T-helper 9 cell (primary cell): ENCODE measurements around the gene ARMH3.

Source experiments
- DNase-seq: peaks from one replicate; pipeline ENCODE4 v3.0.0-alpha.2; 2020

The ARMH3 gene

DNA sequence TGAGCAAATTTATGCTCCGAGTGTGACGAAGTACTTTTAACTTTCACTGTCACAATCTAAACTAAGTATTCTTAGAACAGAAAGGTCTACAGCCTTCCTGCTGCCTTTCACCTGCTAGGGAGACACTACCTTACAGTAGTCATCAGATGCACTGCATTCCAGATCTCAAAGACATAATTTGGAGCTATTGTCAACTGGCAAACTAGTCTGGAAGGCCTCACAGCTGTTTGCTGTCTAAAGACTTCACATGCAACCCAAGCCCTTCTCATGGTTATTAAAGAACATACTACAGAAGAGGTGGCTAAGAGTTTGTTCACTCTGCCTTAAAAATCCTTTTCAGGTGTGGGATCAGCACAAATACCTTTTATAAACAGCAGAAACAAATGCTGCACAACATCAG lies 120.5 kb downstream of the ARMH3 start:
- DNase-seq: no peak

DNA sequence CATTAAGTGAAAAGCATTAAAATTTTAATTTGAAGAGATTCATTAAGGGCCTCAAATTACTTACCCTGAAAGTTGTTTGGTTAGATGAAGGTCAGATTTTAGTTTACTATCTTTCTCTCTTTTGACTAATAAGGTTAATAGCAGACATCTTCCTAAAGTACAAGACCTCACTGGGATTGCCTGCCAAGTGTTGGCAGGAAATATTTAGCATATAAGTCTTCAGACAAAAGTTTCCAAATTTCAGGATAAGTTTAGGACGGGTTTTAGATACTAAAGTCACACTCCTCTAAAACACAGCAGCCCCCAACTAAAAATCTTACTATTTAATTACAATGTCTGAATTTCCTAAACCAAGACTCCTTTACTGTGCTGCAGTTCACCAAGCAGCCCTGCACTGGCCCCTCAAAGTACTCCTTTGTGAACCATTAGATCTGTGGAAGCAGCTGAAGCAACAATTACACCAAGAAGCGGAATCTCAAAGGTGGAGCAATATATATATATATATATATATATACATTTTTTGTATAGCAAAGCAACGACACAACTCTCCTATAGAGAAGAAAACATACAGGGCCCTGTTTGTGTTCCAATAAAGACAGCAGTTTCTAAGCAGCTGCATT lies 121.2 kb downstream of the ARMH3 start:
- no peak for DNase-seq

DNA sequence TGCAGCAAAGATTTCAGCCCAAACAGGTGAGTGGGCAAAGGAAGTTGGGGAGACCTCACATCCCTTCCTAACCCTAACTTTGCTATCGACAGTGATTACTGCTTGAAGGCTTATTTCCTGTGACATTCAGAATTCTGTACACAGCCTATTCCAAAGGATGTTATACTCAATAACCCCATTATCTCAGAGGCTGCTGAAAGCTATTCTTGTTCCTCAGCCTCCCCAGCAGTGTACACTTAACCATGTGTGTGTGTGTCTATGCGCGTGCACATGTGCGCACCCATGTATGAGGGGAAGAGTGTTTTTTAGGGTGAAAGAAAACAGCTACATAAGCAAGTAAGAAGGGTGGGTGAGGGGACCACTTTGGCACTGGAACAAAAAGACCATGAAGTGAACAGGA lies 122.0 kb downstream of the ARMH3 start:
- DNase-seq: no peak

DNA sequence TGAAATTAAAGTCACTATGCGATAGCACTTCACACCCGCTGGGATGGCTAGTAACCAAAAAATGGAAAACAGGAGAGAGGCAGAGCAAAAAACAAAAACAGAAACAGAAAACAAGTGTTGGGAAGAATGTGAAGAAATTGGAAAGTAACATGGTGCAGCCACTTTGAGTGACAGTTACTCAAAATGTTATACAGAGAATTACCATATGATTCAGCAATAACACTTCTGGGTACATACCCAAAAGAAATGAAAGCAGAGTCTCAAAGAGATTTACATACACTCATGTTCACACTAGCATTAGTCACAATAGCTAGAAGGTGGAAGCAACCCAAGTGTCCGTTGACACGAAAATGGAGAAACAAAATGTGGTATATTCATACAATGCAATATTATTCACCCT lies 123.8 kb downstream of the ARMH3 start:
- DNase-seq: no peak

DNA sequence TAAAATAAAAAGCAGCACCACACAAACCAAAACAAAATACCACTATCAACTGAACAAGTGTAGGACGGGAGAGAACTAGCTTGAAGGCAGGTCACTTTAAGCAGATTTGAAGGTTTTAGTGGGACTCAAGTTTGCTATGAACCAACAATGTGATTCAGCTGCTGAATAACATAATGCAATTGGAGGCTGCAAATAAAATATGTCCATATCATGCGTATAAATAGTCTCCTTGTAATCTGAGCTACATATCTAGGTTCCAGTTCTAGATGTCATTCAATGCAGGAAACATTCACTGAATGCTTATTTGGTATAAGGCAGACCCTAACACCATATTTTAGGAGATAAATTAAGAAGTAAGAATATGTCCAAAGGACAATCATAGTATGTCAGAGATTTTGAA lies 130.9 kb downstream of the ARMH3 start:
- DNase-seq: no peak

DNA sequence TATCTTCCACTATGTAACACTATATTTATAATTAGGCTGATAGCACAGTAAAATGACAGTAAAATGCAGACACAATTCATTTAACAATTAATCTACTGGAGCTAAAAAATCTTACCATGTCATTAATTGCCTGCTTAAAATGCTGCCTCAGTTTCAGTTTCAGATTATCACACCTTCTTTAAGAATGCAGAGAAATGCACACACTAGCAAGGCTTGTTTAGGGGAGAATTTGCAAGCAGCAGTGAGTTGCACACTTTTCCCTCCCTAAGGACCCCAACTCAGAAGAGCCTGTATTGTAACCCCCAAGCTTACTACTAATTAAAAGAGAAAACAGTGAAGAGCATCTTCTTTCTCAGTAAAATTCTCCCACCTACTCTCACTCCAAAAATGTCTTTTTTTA lies 132.7 kb downstream of the ARMH3 start:
- no peak for DNase-seq

DNA sequence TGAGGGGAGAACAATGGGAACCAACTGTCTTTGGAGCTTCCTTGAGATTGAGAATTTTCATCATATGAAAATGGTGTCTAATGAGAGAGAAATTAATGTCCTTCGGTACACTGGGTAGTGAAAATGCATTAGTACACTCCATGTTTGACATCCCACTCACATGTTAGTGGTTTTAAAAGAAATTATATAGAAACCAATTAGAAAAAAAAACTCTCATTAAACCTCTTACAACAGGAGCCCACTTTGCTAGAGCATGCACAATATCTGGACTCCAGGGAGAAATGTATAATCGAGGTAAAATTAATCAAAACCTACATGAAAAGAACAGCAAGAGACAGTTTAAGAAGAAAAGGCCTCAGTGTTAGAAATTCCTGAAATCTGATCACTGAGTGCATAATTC lies 133.1 kb downstream of the ARMH3 start:
- no peak for DNase-seq

DNA sequence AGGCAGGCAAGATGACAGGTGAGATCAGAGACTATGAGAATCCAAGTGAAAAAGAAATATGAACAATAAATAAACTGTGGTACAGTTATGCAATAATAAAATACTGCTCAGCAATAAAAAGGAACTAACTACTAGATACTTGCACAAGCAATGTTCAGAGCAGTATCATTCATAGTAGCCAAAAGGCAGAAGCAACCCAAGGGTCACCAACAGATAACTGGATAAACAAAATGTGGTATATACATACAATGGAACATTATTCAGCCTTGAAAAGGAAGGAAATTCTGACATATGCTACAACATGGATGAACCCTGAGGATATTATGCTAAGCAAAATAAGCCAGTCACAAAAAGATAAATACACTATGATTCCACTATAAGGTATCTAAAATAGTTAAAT lies 135.4 kb downstream of the ARMH3 start:
- no peak for DNase-seq

DNA sequence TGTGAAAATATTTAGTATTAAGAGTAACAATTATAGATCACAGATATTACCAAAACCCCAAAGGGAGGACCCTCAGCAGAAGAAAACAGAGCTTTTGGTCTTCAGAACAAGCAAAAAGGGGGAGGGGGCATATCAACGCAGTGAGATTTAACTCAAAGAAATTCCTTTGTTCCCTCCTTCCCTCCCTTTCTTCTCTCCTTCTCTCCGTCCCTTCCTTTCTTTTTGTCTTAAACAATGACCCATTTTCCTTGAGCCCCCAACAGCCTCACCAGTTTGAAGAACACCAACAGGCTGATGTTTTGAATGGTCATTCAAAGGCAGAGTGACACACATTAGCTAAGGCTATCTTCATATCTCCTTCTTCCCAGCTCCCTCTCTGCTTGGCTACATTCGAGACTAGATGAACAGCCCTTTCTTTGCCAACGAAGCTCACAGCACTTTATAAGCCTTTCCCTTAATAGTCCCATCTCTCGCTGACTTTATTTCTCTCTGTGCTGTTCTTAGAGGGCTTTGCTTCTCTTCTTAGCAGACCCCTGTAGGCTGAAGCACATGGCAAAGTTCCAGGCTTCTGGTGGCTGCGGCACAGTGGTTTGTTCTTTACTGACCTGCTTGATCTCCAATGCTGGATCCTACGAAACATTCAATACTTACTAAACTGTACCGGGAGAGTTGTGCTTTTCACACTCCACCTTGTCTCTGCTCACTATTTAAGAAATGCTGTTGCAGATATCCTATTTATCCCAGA lies 136.8 kb downstream of the ARMH3 start:
- no peak for DNase-seq

DNA sequence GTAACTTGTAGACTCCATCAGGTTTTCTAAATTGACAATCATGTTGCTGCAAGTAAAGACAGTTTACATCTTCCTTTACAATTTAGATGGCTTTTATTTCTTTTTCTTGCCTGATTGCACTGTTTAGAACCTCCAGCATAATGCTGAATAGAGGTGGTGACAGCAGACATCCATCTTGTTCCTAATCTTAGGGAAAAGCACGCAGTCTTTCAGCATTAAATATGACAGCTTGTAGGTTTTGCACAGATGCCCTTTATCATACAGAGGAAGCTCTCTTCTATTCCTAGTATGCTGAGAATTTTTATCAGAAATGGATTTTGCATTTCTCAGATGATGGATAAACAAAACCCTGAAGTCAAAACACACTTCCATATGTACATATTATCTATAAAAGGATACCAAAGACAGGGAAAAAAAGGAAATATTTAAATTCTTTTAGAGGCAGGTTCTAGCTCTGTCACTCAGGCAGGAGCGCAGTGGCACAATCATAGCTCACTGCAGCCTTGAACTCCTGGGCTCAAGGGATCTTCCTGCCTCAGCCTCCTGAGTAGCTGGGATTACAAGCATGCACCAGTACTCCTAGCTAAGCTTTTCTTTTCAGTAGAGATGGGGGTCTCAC lies 143.3 kb downstream of the ARMH3 start:
- no peak for DNase-seq

DNA sequence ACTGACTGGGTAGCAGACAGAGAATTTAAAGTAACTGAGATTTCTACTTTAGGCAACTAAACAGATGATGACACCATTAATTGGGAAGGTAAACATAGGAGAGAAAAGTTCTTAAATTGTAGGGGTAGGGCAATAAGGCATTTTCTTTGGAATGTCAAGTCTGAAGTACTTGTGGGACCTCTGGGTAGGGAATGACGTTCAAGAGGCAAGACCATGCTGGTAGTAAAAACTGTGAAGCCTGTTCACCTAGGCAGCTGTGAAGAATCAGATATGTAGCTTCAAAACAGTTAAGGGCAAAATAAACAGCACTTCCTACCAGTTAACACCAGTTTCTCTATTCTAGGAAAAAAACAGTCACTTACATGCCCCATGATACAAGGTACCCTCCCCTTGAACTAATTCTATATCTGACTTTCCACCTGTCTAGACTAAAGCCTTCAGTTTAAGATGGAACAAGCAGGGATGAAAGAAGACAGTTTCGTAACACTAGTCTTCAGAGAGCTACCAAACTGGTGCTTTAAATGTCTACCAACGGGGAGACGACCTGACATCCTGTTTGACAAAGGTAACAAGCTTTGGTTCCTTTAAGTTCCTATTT lies 149.3 kb downstream of the ARMH3 start:
- no peak for DNase-seq

DNA sequence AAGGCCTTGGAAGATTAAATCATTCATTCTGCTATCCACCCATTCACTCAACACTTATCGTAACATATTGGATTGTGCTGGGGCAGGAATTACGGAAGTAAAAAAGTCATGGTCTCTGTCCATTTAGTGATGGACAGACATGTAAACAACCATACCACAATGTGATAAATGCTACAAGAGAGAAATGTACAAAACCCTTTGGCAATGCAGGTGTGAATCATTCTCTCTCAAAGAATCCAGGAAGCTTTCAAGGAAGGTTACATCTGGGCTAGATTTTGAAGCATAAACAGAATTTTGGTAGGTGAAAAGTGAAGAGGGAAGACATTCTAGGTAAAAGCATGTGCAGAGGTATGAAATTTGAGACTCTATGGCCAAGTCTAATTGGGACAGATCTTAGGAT lies 150.7 kb downstream of the ARMH3 start:
- no peak for DNase-seq

DNA sequence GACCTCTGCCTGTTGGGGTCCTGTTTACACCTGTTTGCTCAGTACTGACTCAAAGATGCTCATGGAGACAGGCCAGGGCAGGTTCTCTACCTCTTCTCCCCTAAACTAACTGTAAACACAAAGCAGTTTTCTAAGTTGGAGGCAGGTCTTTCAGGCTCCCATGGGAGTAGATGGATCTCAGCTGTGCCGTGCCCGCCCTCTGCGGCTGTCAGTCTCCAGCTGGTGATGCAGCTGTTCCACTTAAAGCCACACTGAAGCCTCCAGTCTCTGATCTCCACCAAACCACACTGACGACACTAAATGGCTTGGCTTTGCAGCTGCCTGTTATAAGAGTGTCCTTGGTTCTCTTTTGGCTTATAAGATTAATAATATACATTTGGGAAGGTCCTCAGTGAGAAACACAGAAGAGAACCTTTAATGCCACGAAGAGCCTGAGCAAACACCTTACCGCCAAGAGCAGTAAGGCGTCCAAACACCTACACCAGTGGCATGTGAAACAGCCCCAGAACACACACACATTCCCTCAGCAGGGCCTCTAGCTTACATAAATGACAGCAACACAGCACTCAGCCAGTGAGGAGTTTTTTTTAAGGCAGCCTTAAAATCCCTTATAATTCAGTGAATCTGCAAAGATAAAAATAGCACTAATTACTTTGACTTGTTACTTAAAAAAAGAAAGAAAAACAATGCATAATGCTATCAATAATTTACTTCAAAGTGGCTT lies 152.0 kb downstream of the ARMH3 start:
- no peak for DNase-seq

DNA sequence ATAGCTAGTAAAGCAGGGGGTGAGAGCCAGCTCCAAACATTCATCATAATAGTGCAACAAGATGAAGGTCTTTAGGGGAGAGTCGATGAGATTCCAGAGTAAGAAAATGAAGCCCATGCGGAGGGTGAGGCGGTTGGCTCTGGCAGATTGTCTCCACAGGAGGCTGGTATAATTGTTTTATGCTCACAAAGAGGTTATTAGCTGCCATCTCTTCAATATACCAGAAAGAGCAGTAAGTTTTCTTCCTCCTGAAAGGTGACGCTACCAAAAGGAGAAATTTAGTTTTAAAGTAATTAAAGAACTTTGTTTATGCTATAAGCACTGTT lies 153.2 kb downstream of the ARMH3 start:
- no peak for DNase-seq

DNA sequence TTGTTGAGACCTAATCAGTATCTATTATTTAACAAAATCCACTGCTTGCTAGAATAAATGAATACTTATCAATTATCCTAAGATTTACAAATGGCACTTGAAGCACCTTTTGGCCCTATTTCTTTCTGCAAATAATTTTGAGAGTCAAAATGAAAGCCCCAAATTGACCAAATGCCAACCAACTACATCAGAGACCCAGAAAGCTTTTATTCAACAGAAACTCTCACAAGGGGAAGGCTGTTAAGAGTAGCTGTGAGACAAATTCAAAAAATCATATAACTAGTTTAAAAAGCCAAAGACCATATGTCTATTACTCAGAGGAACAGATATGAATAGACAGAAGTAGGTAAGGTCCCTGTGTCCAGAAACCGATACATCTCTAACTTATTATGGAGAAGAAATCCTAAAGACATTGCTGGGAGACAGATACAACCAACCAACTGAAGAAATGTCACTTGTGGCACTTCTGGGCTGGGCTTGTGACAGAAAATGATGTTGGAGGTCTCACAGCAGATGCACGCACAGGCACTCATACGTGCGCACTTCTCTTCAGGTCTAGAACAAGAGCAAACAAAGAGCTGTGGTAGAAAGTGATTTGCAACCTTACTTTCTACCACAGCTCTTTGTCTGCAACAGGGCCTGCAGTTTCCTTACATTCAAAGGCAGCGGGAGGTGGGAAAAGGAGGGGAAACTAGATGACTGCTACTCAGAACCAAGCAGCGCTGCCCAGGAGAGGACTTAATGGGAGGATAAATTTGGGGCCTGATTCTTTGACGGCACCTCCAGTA lies 153.7 kb downstream of the ARMH3 start:
- no peak for DNase-seq

DNA sequence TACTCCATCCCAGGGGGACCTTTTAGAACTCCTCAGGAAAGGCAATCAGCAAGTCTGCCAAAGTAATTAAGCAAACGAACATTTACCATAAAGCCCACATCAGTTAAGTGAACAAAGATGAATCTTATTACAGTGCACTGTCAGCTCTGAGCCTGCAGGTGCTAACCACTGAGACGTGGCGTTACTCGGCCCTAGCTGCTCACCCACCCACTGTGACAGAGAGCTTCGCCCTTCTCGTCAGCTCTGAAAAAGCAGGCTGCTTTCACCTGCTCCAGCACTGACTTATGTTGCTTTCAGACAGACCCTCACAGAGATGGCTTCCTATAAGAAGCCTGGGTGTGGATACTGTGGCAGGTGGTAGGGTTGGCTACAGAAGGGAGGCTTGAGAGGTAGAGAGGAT lies 154.6 kb downstream of the ARMH3 start:
- DNase-seq: no peak

DNA sequence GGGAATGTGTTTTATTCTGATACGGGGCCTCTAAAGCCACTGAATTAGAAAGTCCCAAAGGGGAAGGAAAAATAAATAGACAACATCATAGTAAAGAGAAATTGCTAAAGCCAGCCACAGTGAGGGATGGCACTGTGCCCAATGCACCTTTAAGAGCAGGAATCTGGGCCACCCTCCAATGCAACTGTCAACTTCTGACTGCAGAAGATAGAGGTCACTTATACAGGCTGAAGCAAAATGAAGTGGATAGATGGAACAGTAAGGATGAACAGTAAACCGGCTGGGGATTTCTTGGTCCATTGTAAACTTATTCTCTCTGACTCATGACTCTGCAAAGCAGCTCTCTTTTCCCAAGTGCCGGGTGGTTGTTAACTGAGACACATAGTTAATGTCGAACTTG lies 158.3 kb downstream of the ARMH3 start:
- DNase-seq: no peak

DNA sequence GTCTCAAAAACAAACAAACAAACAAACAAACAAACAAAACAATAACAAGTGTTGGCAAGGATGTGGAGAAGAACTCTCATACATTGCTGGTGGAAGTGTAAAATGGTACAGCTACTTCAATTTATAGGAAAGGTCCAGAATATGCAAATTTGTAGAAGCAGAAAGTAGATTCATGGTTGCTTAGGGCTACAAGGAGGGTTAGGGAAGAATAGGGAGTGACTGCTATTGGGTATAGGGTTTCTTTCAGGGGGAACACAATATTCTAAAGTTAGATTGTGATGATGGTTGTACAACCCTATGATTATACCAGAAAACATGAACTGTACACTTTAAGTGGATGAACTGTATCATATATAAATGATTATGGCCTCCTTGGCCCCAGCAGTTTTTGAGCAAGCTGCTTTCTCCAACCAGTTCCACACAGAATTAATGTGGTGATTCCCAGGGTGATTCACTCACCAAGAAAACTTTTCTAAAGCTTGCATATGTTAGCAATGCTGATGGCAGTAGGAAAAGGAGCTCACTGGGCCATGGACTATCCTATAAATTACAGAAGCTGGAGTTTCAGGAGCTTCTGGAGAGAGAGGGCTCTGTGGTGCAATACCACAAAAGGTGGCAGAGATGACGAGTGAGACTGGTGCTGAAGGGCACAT lies 159.6 kb downstream of the ARMH3 start:
- no peak for DNase-seq

DNA sequence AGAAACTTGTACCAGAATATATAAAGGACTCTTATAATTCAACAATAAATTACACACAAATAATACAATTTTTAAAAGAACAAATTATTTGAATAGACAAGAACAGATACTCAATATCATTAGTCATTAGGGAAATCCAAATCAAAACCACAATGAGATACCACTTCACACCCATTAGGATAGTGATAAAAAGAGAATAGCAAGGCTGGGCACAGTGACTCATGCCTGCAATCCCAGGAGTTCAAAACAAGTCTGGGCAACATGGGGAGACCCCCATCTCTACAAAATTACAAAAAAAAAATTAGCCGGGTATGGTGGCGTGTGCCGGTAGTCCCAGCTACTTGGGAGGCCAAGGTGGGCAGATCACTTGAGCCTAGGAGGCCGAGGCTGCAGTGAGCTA lies 160.2 kb downstream of the ARMH3 start:
- DNase-seq: no peak

DNA sequence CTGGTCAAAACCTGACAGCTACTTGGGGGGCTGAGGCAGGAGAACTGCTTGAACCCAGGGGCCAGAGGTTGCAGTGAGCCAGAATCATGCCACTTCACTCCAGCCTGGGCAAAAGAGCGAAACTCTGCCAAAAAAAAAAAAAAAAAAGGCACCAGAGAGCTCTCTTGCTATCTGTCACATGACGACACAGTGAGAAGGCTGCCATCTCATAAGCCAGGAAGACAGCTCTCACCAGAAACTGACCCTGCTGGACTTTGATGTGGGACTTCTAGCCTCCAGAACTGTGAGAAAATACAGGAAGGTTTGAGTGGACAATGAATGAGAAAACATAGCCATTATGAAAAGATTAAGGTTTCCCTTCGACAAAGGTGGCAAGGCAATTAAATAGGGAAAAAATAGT lies 161.2 kb downstream of the ARMH3 start:
- no peak for DNase-seq

DNA sequence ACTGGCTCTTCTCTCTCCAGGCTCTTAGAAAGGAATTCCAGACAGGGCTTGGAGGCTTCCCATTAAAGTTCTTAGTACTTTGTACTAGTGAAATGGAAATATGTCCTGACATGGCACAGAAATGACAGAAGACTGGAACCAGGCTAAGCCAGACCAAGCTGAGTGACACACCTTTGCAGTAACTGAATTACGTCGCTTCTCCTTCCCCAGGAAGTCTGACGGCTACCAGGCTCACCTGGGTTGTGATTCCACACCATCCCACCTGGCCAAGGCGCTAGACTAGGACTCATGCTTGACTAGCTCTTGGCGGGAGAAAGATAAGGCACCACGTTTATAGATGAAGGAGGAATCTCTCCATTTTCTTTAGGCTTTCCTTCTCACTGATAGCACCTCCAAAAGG lies 161.7 kb downstream of the ARMH3 start:
- DNase-seq: no peak

DNA sequence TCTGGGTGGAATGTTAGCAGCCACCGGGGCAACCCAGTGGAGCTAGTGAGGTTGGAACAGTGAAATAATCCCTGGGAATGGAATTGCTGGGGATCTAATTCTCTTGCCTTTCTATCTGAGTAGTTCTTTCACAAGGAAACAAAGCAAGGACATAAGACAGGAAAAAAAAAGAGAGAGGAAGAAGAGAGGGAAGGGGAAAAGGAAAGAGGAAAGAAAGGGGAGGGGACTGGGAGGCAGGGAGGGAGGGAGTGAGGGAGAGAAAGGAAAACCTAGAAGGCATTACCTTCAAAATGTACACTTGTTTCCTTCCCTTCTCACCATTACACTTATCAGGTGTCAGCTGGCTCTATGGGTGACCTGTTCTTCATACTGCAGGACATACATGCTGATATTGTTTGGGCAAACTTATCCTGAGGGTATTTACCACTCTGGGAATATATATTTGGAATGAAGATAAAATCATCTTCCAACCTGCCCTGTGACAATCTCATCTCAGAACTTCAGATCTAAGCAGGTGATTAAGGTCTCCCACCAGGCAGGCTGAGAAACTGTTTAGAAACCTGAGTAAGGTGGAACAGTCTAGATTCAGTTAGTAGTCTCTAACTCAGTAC lies 162.4 kb downstream of the ARMH3 start:
- DNase-seq: no peak
